MCF 10A (cell line): ENCODE data around the gene SBK2. TPM values are rescaled to one million over a fixed set of nuclear protein-coding genes. Genes with fewer than 3 reads are reported as not detected.
A peak's percentile ranks its signal among the peaks of the same experiment; 100 is the strongest.

Experiments used
- BruUV-seq: library from RNA; stranded (reverse); fragments of 400-500 nt; replicated peaks from 2 replicates; lab custom pipeline; 2021; lab: Mats Ljungman, UMichigan
- CTCF ChIA-PET: fragments of 300-600 bp; sonication (Branson Sonifier 250); formaldehyde crosslinking; extraction: SDS; loops from one replicate; lab custom pipeline; 2021; ENCODE audit warnings: antibody characterized with exemption, inconsistent platforms; lab: Yijun Ruan, JAX
- POLR2A ChIA-PET: fragments of 300-600, 350-650 bp; sonication (Branson Sonifier 250); formaldehyde crosslinking; extraction: SDS; loops from one replicate; lab custom pipeline; 2020; ENCODE audit warnings: antibody characterized with exemption, inconsistent platforms; lab: Yijun Ruan, JAX
- DNase-seq: peaks from one replicate; pipeline ENCODE4 v3.0.0-alpha.2; 2018; ENCODE audit not compliant: unreplicated experiment
- H3K27ac Mint-ChIP-seq: one replicate; pipeline ENCODE4 v1.8.0; 2022; ENCODE audit warnings: mild to moderate bottlenecking, low read depth, mixed read lengths; ENCODE audit not compliant: unreplicated experiment
- H3K27me3 Mint-ChIP-seq: one replicate; pipeline ENCODE4 v1.8.0; 2022; ENCODE audit warnings: mixed read lengths; ENCODE audit not compliant: insufficient read depth, unreplicated experiment
- H3K36me3 Mint-ChIP-seq: one replicate; pipeline ENCODE4 v1.8.0; 2022; ENCODE audit warnings: mild to moderate bottlenecking, moderate library complexity, mixed read lengths; ENCODE audit not compliant: insufficient read depth, unreplicated experiment
- H3K4me1 Mint-ChIP-seq: one replicate; pipeline ENCODE4 v1.8.0; 2022; ENCODE audit warnings: mixed read lengths; ENCODE audit not compliant: insufficient read depth, unreplicated experiment
- H3K4me3 Mint-ChIP-seq: one replicate; pipeline ENCODE4 v1.8.0; 2022; ENCODE audit warnings: mild to moderate bottlenecking, moderate library complexity, mixed read lengths; ENCODE audit not compliant: unreplicated experiment
- H3K9me3 Mint-ChIP-seq: one replicate; pipeline ENCODE4 v1.8.0; 2022; ENCODE audit warnings: mixed read lengths; ENCODE audit not compliant: unreplicated experiment
- intact Hi-C: fragments of 100-400 bp; cut with micrococcal nuclease; formaldehyde crosslinking; loops from 2 replicates; pipeline ENCODE4 v1.14.1; 2022
- total RNA-seq: library from RNA; stranded (reverse); gene quantifications from 2 replicates; pipeline ENCODE4 v1.2.3, GENCODE V29; 2022
- TF ChIP-seq, protein P1 (sequence below): fragments of 200-600 bp; IDR thresholded peaks from one replicate; pipeline ENCODE4 v1.8.0; 2022; ENCODE audit warnings: antibody characterized with exemption, mild to moderate bottlenecking; ENCODE audit not compliant: unreplicated experiment

Gene SBK2
- total RNA-seq, 1 experiment from 2014 or later: not detected

DNA sequence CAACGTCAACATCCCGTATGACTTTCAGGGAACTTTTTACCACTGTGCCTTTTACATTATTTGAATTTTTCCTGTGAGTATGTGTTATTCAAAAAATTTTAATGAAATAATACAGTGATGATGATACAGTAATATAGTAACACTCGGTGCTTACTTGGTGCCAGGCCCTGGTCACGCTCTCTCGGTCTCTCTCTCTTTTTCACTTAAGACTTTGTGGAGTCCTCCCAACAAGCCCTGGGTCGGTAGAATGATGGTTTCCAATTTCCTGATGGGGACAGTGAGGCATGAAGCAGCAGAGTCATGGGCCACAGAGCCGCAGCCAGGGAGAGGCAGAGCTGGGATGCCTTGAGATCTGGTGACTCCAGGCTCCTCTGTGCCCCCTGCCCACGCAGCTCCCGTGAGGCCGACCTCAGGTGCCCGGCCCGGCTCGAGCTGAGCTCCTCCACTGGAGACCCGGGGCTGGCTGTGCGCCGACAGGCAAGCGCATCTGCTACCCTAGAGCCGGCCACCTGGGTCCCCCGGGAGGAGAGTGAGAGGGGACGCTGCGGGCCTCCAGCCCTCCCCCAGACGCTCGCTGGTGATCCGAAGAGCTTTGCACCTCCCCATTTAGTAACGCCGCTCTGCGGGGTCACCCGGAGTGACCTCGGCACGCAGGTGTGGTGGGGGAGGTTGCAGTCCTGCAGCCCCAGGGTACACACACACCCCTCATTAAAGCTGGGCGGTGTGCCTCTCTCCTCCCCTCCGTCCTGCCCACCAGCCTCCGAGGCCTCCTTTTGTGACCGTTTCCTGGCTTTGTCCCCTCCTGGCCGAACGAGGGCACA, 12.8 kb upstream of the SBK2 start:
- CTCF ChIA-PET: no interaction called here
- no TSS peak for BruUV-seq

DNA sequence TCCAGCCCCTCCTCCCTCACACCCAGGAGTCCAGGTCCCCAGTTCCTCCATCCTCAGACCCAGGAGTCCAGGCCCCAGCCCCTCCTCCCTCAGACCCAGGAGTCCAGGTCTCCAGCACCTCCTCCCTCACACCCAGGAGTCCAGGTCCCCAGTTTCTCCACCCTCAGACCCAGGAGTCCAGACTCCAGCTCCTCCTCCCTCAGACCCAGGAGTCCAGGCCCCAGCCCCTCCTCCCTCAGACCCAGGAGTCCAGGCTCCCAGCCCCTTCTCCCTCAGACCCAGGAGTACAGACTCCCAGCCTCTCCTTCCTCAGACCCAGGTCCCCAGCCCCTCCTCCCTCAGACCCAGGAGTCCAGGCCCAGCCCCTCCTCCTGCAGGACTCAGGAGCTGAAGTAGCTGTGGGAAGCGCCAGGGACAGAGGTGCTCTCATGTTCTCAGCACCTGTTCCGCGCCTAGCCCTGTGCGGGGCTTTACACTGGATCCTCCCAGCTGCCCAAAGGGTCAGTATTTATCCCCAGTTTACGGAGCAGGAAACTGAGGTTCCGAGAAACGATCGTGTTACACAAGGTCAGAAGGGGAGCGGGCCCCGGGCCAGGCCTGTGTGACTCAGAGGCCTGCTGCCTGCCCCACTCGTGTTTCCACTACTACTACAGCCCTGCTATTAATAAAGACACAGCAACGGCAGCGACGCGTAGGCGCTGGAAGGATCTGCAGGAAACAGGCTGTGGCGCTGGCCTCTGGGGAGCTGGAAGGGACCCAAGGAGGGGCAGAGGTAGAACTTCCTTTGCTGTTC, 10.1 kb upstream of the SBK2 start:
- H3K4me3 Mint-ChIP-seq: no peak overlapping the region
- H3K27me3 Mint-ChIP-seq: peaks cover 14% of the 10 kb centered on the region
- ChIA-PET POLR2A (interaction anchor here (0.6 kb wide), 1 partner anchor 52 kb away, joined by 3 read pairs; no protein-coding TSS in a partner anchor), CTCF (interaction anchor here (0.6 to 1.5 kb wide), 6 partner anchors 21 to 295 kb away, joined by 3 to 7 read pairs (median 3); partner anchors contain the start of gene ZNF579)
- H3K4me1 Mint-ChIP-seq: peaks cover 13% of the 10 kb centered on the region
- DNase-seq: peak; percentile 59
- peak overlapping the region; percentile 35 for H3K27ac Mint-ChIP-seq
- intact Hi-C loops: no loop called here
- peaks cover 14% of the 10 kb centered on the region for H3K9me3 Mint-ChIP-seq
- BruUV-seq: no TSS peak
- TF ChIP-seq, protein P1, sequence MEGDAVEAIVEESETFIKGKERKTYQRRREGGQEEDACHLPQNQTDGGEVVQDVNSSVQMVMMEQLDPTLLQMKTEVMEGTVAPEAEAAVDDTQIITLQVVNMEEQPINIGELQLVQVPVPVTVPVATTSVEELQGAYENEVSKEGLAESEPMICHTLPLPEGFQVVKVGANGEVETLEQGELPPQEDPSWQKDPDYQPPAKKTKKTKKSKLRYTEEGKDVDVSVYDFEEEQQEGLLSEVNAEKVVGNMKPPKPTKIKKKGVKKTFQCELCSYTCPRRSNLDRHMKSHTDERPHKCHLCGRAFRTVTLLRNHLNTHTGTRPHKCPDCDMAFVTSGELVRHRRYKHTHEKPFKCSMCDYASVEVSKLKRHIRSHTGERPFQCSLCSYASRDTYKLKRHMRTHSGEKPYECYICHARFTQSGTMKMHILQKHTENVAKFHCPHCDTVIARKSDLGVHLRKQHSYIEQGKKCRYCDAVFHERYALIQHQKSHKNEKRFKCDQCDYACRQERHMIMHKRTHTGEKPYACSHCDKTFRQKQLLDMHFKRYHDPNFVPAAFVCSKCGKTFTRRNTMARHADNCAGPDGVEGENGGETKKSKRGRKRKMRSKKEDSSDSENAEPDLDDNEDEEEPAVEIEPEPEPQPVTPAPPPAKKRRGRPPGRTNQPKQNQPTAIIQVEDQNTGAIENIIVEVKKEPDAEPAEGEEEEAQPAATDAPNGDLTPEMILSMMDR: no peak
- no peaks in the 10 kb centered on the region for H3K36me3 Mint-ChIP-seq

More for the DNA sequence above, 12.8 kb upstream of the SBK2 start:
- POLR2A ChIA-PET: interaction anchor here (0.5 kb wide), 1 partner anchor 389 kb away, joined by 3 read pairs; no protein-coding TSS in a partner anchor
- no peaks in the 10 kb centered on the region for H3K9me3 Mint-ChIP-seq
- no peaks in the 10 kb centered on the region for H3K36me3 Mint-ChIP-seq
- peaks cover 14% of the 10 kb centered on the region for H3K27me3 Mint-ChIP-seq
- TF ChIP-seq, protein P1: no peak
- H3K4me1 Mint-ChIP-seq: peaks cover 22% of the 10 kb centered on the region
- intact Hi-C loops: no loop called here
- DNase-seq: peak; percentile 61
- H3K4me3 Mint-ChIP-seq: no peak overlapping the region
- H3K27ac Mint-ChIP-seq: peak overlapping the region; percentile 31

DNA sequence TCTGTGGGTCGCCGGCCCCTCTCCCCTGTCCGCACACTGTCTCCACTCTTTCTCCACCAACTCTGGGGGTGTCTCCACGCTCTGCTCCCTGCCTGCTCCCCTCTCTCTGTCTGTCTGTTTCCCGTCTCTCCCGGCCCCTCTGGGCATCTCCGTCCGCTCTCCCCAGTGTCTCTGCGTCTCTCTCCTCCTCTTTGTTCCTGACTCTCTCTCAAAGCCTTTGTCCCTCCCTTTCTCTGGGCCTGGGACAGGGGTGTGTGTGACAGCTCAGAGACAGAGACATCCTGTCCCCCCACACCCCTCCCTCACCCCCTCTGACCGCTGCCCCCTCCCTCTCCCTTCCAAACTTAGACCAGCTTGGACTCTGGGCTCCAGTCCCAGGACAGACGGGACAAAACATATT, 9.1 kb upstream of the SBK2 start:
- BruUV-seq: no TSS peak
- Mint-ChIP-seq H3K4me3 (no peak overlapping the region), H3K27me3 (peaks cover 14% of the 10 kb centered on the region), H3K4me1 (peaks cover 13% of the 10 kb centered on the region), H3K36me3 (no peaks in the 10 kb centered on the region), H3K27ac (no peak overlapping the region), H3K9me3 (peaks cover 14% of the 10 kb centered on the region)
- TF ChIP-seq, protein P1: no peak
- intact Hi-C loops: no loop called here
- no peak for DNase-seq
- ChIA-PET CTCF (interaction anchor here (0.6 kb wide), 2 partner anchors 107 to 432 kb away, joined by 3 to 4 read pairs; no protein-coding TSS in a partner anchor), POLR2A (no interaction called here)

DNA sequence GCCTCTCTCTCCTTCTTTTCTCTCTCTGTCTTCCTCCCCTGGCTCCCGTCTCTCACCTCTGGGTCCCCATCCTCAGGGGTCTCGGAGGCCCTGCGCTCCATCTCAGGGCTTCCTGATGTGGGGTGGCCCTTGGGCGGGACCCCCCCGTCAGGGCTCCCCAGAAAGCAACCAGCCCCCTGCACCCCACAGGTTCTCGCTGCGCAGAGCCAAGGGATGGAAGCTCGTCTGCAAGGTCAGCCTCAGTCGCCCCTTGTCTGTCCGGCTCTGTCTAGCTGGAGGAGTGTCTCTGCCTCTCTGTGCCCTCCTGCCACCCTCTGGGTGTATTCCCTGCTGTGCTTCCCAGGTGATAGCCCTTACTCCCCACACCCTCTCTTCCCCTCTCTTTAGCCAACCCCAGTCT, 8.5 kb upstream of the SBK2 start, which contains the start of gene SBK3:
SBK3 (minus strand) TSS at position 101 of the 400 bp plus-strand sequence; CDS start at position 101, 0 bp downstream.
- no peak within 1 kb of the TSS for H3K27ac Mint-ChIP-seq
- DNase-seq: no peak
- peaks cover 13% of the 10 kb centered on the region for H3K4me1 Mint-ChIP-seq
- no TSS peak for BruUV-seq
- H3K36me3 Mint-ChIP-seq: no peaks in the 10 kb centered on the region
- peaks cover 14% of the 10 kb centered on the region for H3K9me3 Mint-ChIP-seq
- no peak within 1 kb of the TSS for H3K4me3 Mint-ChIP-seq
- intact Hi-C loops: no loop called here
- CTCF ChIA-PET: interaction anchor here (0.6 kb wide), 1 partner anchor 432 kb away, joined by 3 read pairs; no protein-coding TSS in a partner anchor
- TF ChIP-seq, protein P1: no peak
- H3K27me3 Mint-ChIP-seq: peaks cover 14% of the 10 kb centered on the region
- POLR2A ChIA-PET: no interaction called here
